CD14-positive monocyte (primary cell): ENCODE measurements around the gene PNPLA7. TPM values are rescaled to one million over a fixed set of nuclear protein-coding genes. Genes with fewer than 3 reads are reported as not detected.

Source experiments
- DNase-seq, 3 donors: peaks; one replicate each; pipeline ENCODE4 v3.0.0-alpha.2; 2011 to 2022
- H2AFZ ChIP-seq: 2 replicates; pipeline ENCODE4 v1.6.0; 2012; ENCODE audit warnings: mild to moderate bottlenecking, low read depth, low read length, inconsistent platforms; ENCODE audit not compliant: insufficient read depth, poor library complexity, severe bottlenecking
- H3K27ac ChIP-seq, 2 donors: 1 replicate in 1 of 2; 2 replicates in 1 of 2; pipeline ENCODE4 v1.5.1; 2012 to 2013; ENCODE audit warnings: low read length in 2 of 2, control low read depth in 1 of 2, inconsistent platforms in 1 of 2, low read depth in 1 of 2, mild to moderate bottlenecking in 1 of 2
- H3K27me3 ChIP-seq, 2 donors: one replicate each; pipeline versions ENCODE4 v1.6.0 to v1.6.1; 2011 to 2013; ENCODE audit warnings: low read length in 2 of 2; ENCODE audit not compliant: control insufficient read depth in 2 of 2, insufficient read depth in 2 of 2
- H3K36me3 ChIP-seq, 2 donors: replicated peaks in 1 of 2; 1 replicate in 1 of 2; 2 replicates in 1 of 2; pipeline versions ENCODE4 v1.5.1 to v1.6.1; 2012 to 2013; ENCODE audit warnings: low read length in 2 of 2, control low read depth in 1 of 2, inconsistent platforms in 1 of 2, mild to moderate bottlenecking in 1 of 2; ENCODE audit not compliant: insufficient read depth in 2 of 2, control insufficient read depth in 1 of 2
- H3K4me1 ChIP-seq, 2 donors: 1 replicate in 1 of 2; 2 replicates in 1 of 2; pipeline versions ENCODE4 v1.5.1 to v1.6.1; 2012 to 2013; ENCODE audit warnings: low read length in 2 of 2, control low read depth in 1 of 2, inconsistent platforms in 1 of 2, mild to moderate bottlenecking in 1 of 2, moderate library complexity in 1 of 2; ENCODE audit not compliant: insufficient read depth in 2 of 2, control insufficient read depth in 1 of 2
- H3K4me2 ChIP-seq: replicated peaks from 2 replicates; pipeline ENCODE3; 2012; ENCODE audit warnings: low read length, moderate library complexity, mild to moderate bottlenecking; ENCODE audit not compliant: poor library complexity, severe bottlenecking; ENCODE audit errors: extremely low read depth
- H3K4me3 ChIP-seq, 3 experiments: fragments of 200-600 bp in 1 of 3; sonication (generic) in 1 of 3; replicated peaks in 1 of 3; 1 replicate in 2 of 3; 2 replicates in 1 of 3; pipeline ENCODE4 v1.5.1; 2011 to 2013; ENCODE audit warnings: low read length in 3 of 3, mild to moderate bottlenecking in 3 of 3, control low read depth in 2 of 3, low read depth in 2 of 3, inconsistent platforms in 1 of 3, moderate library complexity in 1 of 3
- H3K79me2 ChIP-seq: 2 replicates; pipeline ENCODE4 v1.6.0; 2012; ENCODE audit warnings: mild to moderate bottlenecking, control low read depth, inconsistent platforms, low read length, moderate library complexity; ENCODE audit not compliant: insufficient read depth
- H3K9ac ChIP-seq: 2 replicates; pipeline ENCODE4 v1.6.0; 2017; ENCODE audit warnings: low read length, mild to moderate bottlenecking; ENCODE audit not compliant: insufficient read depth, poor library complexity, severe bottlenecking
- H3K9me3 ChIP-seq, 2 donors: replicated peaks in 1 of 2; 1 replicate in 1 of 2; 2 replicates in 1 of 2; pipeline versions ENCODE4 v1.5.1 to v1.6.1; 2012 to 2013; ENCODE audit warnings: low read length in 2 of 2, control low read depth in 1 of 2; ENCODE audit not compliant: control insufficient read depth in 1 of 2, insufficient read depth in 1 of 2
- H4K20me1 ChIP-seq: 2 replicates; pipeline ENCODE4 v1.6.0; 2012; ENCODE audit warnings: mild to moderate bottlenecking, low read length, control low read depth, moderate library complexity; ENCODE audit not compliant: insufficient read depth
- H3K27ac Mint-ChIP-seq, 7 donors: one replicate each; pipeline ENCODE4 v1.8.0; 2020; ENCODE audit warnings: mild to moderate bottlenecking in 7 of 7, mixed read lengths in 7 of 7, moderate library complexity in 6 of 7, inconsistent platforms in 2 of 7
- H3K27me3 Mint-ChIP-seq, 3 donors: one replicate each; pipeline ENCODE4 v1.8.0; 2021 to 2022; ENCODE audit warnings: low read depth in 3 of 3, mild to moderate bottlenecking in 3 of 3, mixed read lengths in 3 of 3, moderate library complexity in 3 of 3, inconsistent platforms in 1 of 3
- H3K36me3 Mint-ChIP-seq, 2 donors: one replicate each; pipeline ENCODE4 v1.8.0; 2020; ENCODE audit warnings: mixed read lengths in 2 of 2, inconsistent platforms in 1 of 2, mild to moderate bottlenecking in 1 of 2
- H3K4me1 Mint-ChIP-seq: one replicate; pipeline ENCODE4 v1.8.0; 2020; ENCODE audit warnings: mild to moderate bottlenecking, mixed read lengths
- H3K4me3 Mint-ChIP-seq, 2 donors: one replicate each; pipeline ENCODE4 v1.8.0; 2020; ENCODE audit warnings: mild to moderate bottlenecking in 2 of 2, mixed read lengths in 2 of 2, moderate library complexity in 1 of 2
- H3K9me3 Mint-ChIP-seq, 7 donors: one replicate each; pipeline ENCODE4 v1.8.0; 2020 to 2022; ENCODE audit warnings: mixed read lengths in 7 of 7, mild to moderate bottlenecking in 6 of 7, moderate library complexity in 6 of 7, inconsistent platforms in 2 of 7
- CTCF ChIP-seq: fragments of 200-600 bp; IDR thresholded peaks from one replicate; pipeline ENCODE4 v1.8.0; 2022; ENCODE audit warnings: antibody characterized with exemption, mild to moderate bottlenecking
- WGBS: methylation state at CpG from one replicate; pipeline ENCODE4 v1.1.5; 2013; ENCODE audit warnings: missing lambda C conversion rate; ENCODE audit not compliant: insufficient coverage; 5-methylcytosine and 5-hydroxymethylcytosine counted together
- intact Hi-C, 2 donors: fragments of 100-400 bp; cut with micrococcal nuclease; formaldehyde crosslinking; loops; one replicate each; pipeline versions ENCODE4 v1.15.0 to v1.15.1; 2023
- polyA plus RNA-seq, 3 donors: library from polyadenylated mRNA; depleted of rRNA in 1 of 3; unstranded in 2 of 3; stranded (reverse) in 1 of 3; fragments of 300-500 nt in 2 of 3; fragments of >200 nt in 1 of 3; fragmentation: Illumina TruSeq in 2 of 3; gene quantifications; 1 replicate in 2 of 3; 2 replicates in 1 of 3; pipeline ENCODE4 v1.2.3, GENCODE V29; 2012 to 2021

PNPLA7 gene
- polyA plus RNA-seq, 3 donors: 0.10 to 1.1 (median 0.14) TPM

- peak in 1 of 3 donors; percentile 3 for DNase-seq
- TF ChIP-seq CTCF: no peak
These were observed 33.9 kb downstream of the PNPLA7 start for GRCh38 chr9:137516144-137516917.

GRCh38 chr9:137515338-137515724, 34.9 kb downstream of the PNPLA7 start:
- no peaks in the 10 kb centered on the region for H4K20me1 ChIP-seq
- H3K4me3 ChIP-seq: no peak overlapping the region
- H3K36me3 ChIP-seq: no peaks in the 10 kb centered on the region
- H3K4me3 Mint-ChIP-seq: no peak overlapping the region
- H3K79me2 ChIP-seq: no peaks in the 10 kb centered on the region
- WGBS: 96% methylated on average over 16 of the region's 23 CpGs
- no peak overlapping the region for H2AFZ ChIP-seq
- H3K4me1 ChIP-seq: no peaks in the 10 kb centered on the region
- no peak for TF ChIP-seq CTCF
- no peaks in the 10 kb centered on the region for H3K27me3 ChIP-seq
- no peak overlapping the region for H3K27ac ChIP-seq
- peaks cover 0 to 2% (median 0%) of the 10 kb centered on the region in 3 donors for H3K27me3 Mint-ChIP-seq
- H3K9me3 Mint-ChIP-seq: peaks cover 0 to 2% (median 0%) of the 10 kb centered on the region in 7 donors
- no peak overlapping the region for H3K4me2 ChIP-seq
- no peaks in the 10 kb centered on the region for H3K9me3 ChIP-seq
- no peak for DNase-seq
- H3K9ac ChIP-seq: no peak overlapping the region
- H3K4me1 Mint-ChIP-seq: no peaks in the 10 kb centered on the region
- intact Hi-C loops: no loop called here
- no peaks in the 10 kb centered on the region for H3K36me3 Mint-ChIP-seq
- H3K27ac Mint-ChIP-seq: no peak overlapping the region

More at GRCh38 chr9:137516144-137516917, 33.9 kb downstream of the PNPLA7 start:
- H3K9me3 ChIP-seq: no peaks in the 10 kb centered on the region
- no peaks in the 10 kb centered on the region for H3K27me3 ChIP-seq
- no peaks in the 10 kb centered on the region for H3K4me1 ChIP-seq
- Mint-ChIP-seq H3K27ac (no peak overlapping the region), H3K4me3 (no peak overlapping the region), H3K4me1 (no peaks in the 10 kb centered on the region), H3K9me3 (peaks cover 0 to 2% (median 0%) of the 10 kb centered on the region in 7 donors), H3K36me3 (no peaks in the 10 kb centered on the region), H3K27me3 (peaks cover 0 to 2% (median 0%) of the 10 kb centered on the region in 3 donors)
- H2AFZ ChIP-seq: no peak overlapping the region
- no peaks in the 10 kb centered on the region for H3K36me3 ChIP-seq
- no peak overlapping the region for H3K4me2 ChIP-seq
- H3K79me2 ChIP-seq: no peaks in the 10 kb centered on the region
- H3K9ac ChIP-seq: no peak overlapping the region
- intact Hi-C loops: no loop called here
- H4K20me1 ChIP-seq: no peaks in the 10 kb centered on the region
- H3K27ac ChIP-seq: no peak overlapping the region
- WGBS: 94% methylated on average over 7 of the region's 10 CpGs
- H3K4me3 ChIP-seq: no peak overlapping the region
